Chondrocyte (in vitro differentiated cells): ENCODE data around the gene LRRC26. TPM values are rescaled to one million over a fixed set of nuclear protein-coding genes. Genes with fewer than 3 reads are reported as not detected.

Experiments used
- microRNA-seq: library from miRNA; unstranded; fragments of <30 nt; microRNA quantifications from one replicate; pipeline ENCODE4 v1.2.0, GENCODE V29; 2020; ENCODE audit warnings: borderline number of aligned reads
- total RNA-seq: library from RNA; stranded (reverse); gene quantifications from 3 replicates; pipeline ENCODE4 v1.2.1, GENCODE V29; 2021

Gene LRRC26
- total RNA-seq, 1 donor from 2014 or later = not detected

Small RNA genes lying within 50 kb of the gene (microRNA-seq; reads per million reads assigned to microRNA genes)
- gene MIR3621 = not detected

Other genes starting within 250 kb of the LRRC26 start
- gene FBXW5, start 225.3 kb downstream of the LRRC26 start, total RNA-seq = 79.2 to 87.5 TPM (median 84.3 TPM) in 3 replicates
- gene C8G, start 224.8 kb downstream of the LRRC26 start, total RNA-seq = 2.2 TPM in 1 of 3 replicates, not detected in the others
- 0.51 to 0.60 TPM in 2 of 3 replicates, not detected in the other for gene LCN12, start 217.8 kb downstream of the LRRC26 start, total RNA-seq
- gene PTGDS, start 192.5 kb downstream of the LRRC26 start, total RNA-seq = 24.2 to 80.4 TPM (median 76.8 TPM) in 3 replicates
- gene LCNL1, start 187.1 kb downstream of the LRRC26 start, total RNA-seq = 0.15 to 5.8 TPM (median 5.2 TPM) in 3 replicates
- 34.4 to 38.7 TPM (median 36.8 TPM) in 3 replicates for gene PAXX, start 177.6 kb downstream of the LRRC26 start, total RNA-seq
- gene CLIC3, start 173.5 kb downstream of the LRRC26 start, total RNA-seq = 4.9 to 5.5 TPM in 2 of 3 replicates, not detected in the other
- gene ABCA2, start 141.8 kb downstream of the LRRC26 start, total RNA-seq = 55.3 to 62.4 TPM (median 59.1 TPM) in 3 replicates
- not detected in 3 replicates for gene FUT7, start 138.0 kb downstream of the LRRC26 start, total RNA-seq
- gene NPDC1, start 123.9 kb downstream of the LRRC26 start, total RNA-seq = 88.1 to 90.8 TPM (median 88.7 TPM) in 3 replicates
- gene ENTPD2, start 116.0 kb downstream of the LRRC26 start, total RNA-seq = 0.15 TPM in 1 of 3 replicates, not detected in the others
- 0.87 to 3.2 TPM (median 2.5 TPM) in 3 replicates for gene SAPCD2, start 99.5 kb downstream of the LRRC26 start, total RNA-seq
- gene UAP1L1, start 92.5 kb downstream of the LRRC26 start, total RNA-seq = 26.1 to 44.0 TPM (median 41.7 TPM) in 3 replicates
- 105 to 117 TPM (median 106 TPM) in 3 replicates for gene MAN1B1, start 83.1 kb downstream of the LRRC26 start, total RNA-seq
- gene DPP7, start 55.3 kb downstream of the LRRC26 start, total RNA-seq = 54.0 to 85.0 TPM (median 82.2 TPM) in 3 replicates
- gene GRIN1, start 30.9 kb downstream of the LRRC26 start, total RNA-seq = 0.07 TPM in 1 of 3 replicates, not detected in the others
- not detected in 3 replicates for gene TMEM210, start 2.0 kb upstream of the LRRC26 start, total RNA-seq
- gene ANAPC2, start 18.5 kb upstream of the LRRC26 start, total RNA-seq = 40.3 to 62.6 TPM (median 41.0 TPM) in 3 replicates
- gene SSNA1, start 18.6 kb upstream of the LRRC26 start, total RNA-seq = 54.5 to 57.8 TPM (median 55.5 TPM) in 3 replicates
- 19.5 to 20.0 TPM (median 19.7 TPM) in 3 replicates for gene TPRN, start 30.7 kb upstream of the LRRC26 start, total RNA-seq
- 34.9 to 36.8 TPM (median 36.7 TPM) in 3 replicates for gene TMEM203, start 35.6 kb upstream of the LRRC26 start, total RNA-seq
- 10.8 to 17.7 TPM (median 13.2 TPM) in 3 replicates for gene NDOR1, start 35.6 kb upstream of the LRRC26 start, total RNA-seq
- gene RNF208, start 52.2 kb upstream of the LRRC26 start, total RNA-seq = 3.3 to 4.4 TPM (median 3.6 TPM) in 3 replicates
- gene CYSRT1, start 55.1 kb upstream of the LRRC26 start, total RNA-seq = 0.44 to 0.92 TPM (median 0.79 TPM) in 3 replicates
- gene RNF224, start 57.5 kb upstream of the LRRC26 start, total RNA-seq = 0.22 TPM in 1 of 3 replicates, not detected in the others
- not detected in 3 replicates for gene SLC34A3, start 60.9 kb upstream of the LRRC26 start, total RNA-seq
- gene TUBB4B, start 71.2 kb upstream of the LRRC26 start, total RNA-seq = 117 to 155 TPM (median 121 TPM) in 3 replicates
- not detected in 3 replicates for gene STPG3, start 81.2 kb upstream of the LRRC26 start, total RNA-seq
- 48.0 to 55.1 TPM (median 52.4 TPM) in 3 replicates for gene NELFB, start 85.3 kb upstream of the LRRC26 start, total RNA-seq
- 0.85 to 3.5 TPM (median 3.4 TPM) in 3 replicates for gene TOR4A, start 107.7 kb upstream of the LRRC26 start, total RNA-seq
- gene NRARP, start 132.2 kb upstream of the LRRC26 start, total RNA-seq = 0.39 to 6.9 TPM (median 6.7 TPM) in 3 replicates